ENCODE measurements around the gene GSN.
"Not testable (repeated sequence)": the region's sequence is repeated elsewhere in the genome, so short reads cannot be mapped to it uniquely, and the experiment has no call there.

GSN gene

GRCh38 chr9:121288673-121289025, 20.7 kb downstream of the GSN start:
- DNase-seq (ENCODE audit: low spot score) = peak; percentile 92

- peak; percentile 86 for DNase-seq (ENCODE audit: low spot score)
Measured at GRCh38 chr9:121289026-121289771, 21.2 kb downstream of the GSN start.

GRCh38 chr9:121289772-121290370, 21.9 kb downstream of the GSN start:
- peak; percentile 60 for DNase-seq (ENCODE audit: low spot score)

GRCh38 chr9:121291536-121291935, 23.6 kb downstream of the GSN start:
- DNase-seq (ENCODE audit: low spot score) = not testable (repeated sequence)

- DNase-seq (ENCODE audit: low spot score) = no peak
Measured at GRCh38 chr9:121292051-121292450, 24.1 kb downstream of the GSN start.

- peak; percentile 93 for DNase-seq (ENCODE audit: low spot score)
Measured at GRCh38 chr9:121292801-121293241, 24.9 kb downstream of the GSN start.

- no peak for DNase-seq (ENCODE audit: low spot score)
Measured at GRCh38 chr9:121294151-121294743, 26.3 kb downstream of the GSN start.

- DNase-seq (ENCODE audit: low spot score) = peak; percentile 79
Measured at GRCh38 chr9:121294866-121295661, 27.1 kb downstream of the GSN start.

GRCh38 chr9:121295662-121296191, 27.8 kb downstream of the GSN start:
- DNase-seq (ENCODE audit: low spot score) = peak; percentile 30

- DNase-seq (ENCODE audit: low spot score) = no peak
Measured at GRCh38 chr9:121296213-121297127, 28.5 kb downstream of the GSN start.

- peak; percentile 76 for DNase-seq (ENCODE audit: low spot score)
Measured at GRCh38 chr9:121297389-121297788, 29.4 kb downstream of the GSN start.

GRCh38 chr9:121298016-121298538, 30.1 kb downstream of the GSN start:
- peak; percentile 20 for DNase-seq (ENCODE audit: low spot score)

- DNase-seq (ENCODE audit: low spot score) = peak; percentile 62
Measured at GRCh38 chr9:121298689-121299466, 30.9 kb downstream of the GSN start.

GRCh38 chr9:121299467-121300282, 31.7 kb downstream of the GSN start:
- DNase-seq (ENCODE audit: low spot score) = peak; percentile 40

GRCh38 chr9:121300283-121301119, 32.5 kb downstream of the GSN start:
- no peak for DNase-seq (ENCODE audit: low spot score)

GRCh38 chr9:121301881-121302286, 33.9 kb downstream of the GSN start:
- no peak for DNase-seq (ENCODE audit: low spot score)

GRCh38 chr9:121302341-121302740, 34.4 kb downstream of the GSN start:
- no peak for DNase-seq (ENCODE audit: low spot score)

GRCh38 chr9:121302786-121303185, 34.8 kb downstream of the GSN start:
- no peak for DNase-seq (ENCODE audit: low spot score)
